Measurements from ENCODE around the gene PDLIM4.

The PDLIM4 gene, protein sequence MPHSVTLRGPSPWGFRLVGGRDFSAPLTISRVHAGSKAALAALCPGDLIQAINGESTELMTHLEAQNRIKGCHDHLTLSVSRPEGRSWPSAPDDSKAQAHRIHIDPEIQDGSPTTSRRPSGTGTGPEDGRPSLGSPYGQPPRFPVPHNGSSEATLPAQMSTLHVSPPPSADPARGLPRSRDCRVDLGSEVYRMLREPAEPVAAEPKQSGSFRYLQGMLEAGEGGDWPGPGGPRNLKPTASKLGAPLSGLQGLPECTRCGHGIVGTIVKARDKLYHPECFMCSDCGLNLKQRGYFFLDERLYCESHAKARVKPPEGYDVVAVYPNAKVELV

DNA sequence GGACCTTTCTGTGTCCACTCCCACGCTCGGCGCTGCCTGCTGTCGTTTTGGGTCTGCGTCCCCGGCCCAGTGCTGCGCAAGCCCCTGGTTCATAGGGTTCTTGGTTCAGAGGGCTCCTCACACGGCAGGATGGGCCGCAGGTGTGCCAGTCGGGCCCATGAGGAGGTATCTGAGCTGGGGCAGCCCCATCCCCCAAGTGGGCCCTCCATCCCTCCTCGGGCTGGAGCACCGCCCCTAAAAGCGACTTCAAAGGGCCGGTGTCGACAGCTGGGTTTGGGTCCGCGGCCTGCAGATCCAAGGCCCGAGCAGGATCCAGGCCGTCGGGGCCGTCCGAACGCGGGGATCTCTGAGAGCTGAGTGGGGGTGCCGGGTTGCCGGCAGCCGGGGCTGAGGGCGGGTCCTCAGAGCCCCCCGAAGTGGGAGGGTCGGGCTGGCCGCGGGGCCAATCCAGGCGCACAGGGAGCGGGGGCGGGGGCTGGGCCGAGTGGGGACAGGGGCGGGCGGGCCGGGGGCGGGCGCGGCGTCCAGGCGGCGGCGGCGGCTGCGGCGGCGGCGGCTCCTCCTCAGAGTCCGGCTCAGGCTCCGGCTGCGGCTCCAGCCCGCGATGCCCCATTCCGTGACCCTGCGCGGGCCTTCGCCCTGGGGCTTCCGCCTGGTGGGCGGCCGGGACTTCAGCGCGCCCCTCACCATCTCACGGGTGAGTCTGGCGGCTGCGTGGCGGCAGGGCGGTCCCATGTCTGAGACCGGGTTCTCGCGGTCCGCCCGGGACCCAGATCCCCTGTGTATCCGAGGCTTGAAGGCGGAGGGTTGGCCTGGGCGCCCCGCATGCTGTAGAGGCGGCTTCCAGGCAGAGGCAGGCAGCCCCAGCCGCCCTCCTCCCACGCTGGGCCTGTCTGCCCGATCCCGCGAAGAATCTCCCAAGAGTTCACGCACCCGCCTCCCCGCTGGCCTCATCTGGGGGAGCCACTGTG, at the start of gene PDLIM4:
Gene PDLIM4 (plus strand): TSS at position 566 of the 971 bp plus-strand sequence. CDS start 39 bp downstream, at position 605.
- DNase-seq, result no peak

DNA sequence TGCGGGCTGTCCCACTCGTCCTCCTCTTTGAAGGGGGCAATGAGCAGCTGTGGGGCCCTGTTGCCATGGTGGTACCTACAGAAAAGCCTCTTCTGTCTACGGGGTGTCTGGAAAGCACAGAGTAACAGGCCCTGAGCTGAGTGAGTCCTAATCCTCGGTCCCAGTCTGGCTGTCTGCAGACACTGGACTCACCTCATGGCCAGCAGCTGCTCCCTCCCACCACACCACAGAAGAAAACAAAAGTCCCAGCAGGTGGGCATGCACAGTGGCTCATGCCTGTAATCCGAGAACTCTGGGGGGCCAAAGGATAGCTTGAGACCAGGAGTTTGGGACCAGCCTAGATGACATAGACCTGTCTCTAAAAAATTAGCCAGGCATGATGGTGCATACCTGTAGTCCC, 49.7 kb upstream of the PDLIM4 start:
- no peak for DNase-seq

DNA sequence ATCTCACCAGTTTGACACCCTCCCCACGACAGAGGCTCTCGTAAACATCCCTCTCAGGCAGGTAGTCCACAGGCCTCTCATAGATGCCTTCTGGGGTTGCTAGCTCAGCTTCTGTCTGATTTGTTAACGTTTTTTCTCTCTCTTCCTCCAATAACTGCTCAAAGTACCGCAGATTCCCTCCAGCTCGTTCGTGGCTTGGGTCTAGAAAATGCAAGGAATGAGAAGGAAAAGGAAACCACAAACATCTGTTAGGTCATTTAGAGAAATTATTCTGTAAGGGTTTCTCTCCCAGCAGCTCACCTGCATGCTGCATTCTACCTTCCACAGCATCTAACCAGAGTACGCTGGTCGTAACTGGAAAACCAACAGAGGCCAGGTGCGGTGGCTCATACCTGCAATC, 48.4 kb upstream of the PDLIM4 start:
- peak; percentile 6 to 14 for DNase-seq

DNA sequence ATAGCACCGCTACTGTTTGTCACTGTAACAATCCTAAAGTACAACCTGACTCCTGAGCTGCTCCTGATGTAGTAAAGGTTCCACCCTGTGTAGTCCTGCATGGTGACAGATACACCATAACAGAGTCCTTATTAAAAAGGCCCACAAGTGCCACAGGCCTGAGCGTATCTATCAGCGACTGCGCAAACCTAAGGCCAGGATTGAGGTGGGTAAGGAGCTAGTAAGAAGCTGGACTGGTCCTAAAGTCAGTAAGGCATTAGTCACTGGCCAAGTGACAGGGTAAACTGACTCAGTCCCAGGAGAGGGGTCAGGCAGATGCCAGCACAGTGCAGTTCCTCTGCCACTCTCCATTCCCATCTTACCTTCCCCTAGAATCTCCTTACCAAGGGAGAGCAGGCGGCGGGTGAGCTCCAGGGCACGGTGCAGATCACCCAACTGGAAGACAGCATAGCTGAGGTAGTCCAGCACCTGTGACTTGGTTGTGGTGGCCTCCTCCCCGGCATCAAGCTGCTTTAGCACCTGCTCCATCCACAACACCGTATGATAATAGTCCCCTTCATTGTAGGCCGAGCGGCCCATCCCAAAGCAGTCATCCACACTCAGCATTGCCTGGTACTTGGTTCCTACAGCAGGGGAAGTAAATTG, 47.5 kb upstream of the PDLIM4 start:
- no peak for DNase-seq

DNA sequence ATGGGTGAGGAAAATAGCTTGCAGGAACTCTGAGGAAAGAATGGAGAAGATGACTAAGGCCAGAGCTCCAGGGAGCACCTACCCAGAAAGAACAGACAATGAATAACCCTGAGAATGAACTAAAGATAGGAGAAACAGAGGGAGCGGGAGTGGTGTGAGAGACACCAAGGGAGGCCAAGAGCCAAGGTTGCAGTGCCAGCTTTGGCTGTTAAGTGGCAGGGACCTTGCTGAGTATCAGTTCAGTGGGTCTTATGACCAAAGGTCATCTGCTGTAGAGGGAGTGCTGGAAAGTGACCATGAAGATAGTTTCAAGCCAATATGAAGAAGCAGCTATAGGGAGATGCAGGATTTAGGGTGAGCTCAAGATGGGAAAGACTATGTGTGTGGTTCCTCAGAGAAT, 46.6 kb upstream of the PDLIM4 start:
- DNase-seq, result no peak

DNA sequence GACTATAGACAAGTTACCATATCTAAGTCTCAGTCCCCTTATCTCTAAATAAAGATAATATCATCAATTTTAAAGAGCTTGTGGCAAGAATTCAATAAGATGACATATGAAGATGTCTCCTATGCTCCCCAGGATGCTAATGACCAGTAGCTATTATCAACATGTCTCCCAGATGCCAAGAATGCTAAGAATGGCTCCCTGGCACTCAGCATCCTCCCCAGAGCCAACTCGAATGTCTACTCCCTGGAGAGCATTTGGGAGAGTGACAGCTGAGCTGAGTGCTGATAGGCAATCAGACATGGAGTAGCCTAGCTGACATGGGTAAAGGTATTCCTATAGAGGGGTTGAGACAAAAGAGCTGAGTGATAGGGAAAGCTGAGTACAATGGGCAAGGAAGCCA, 45.7 kb upstream of the PDLIM4 start:
- no peak for DNase-seq

DNA sequence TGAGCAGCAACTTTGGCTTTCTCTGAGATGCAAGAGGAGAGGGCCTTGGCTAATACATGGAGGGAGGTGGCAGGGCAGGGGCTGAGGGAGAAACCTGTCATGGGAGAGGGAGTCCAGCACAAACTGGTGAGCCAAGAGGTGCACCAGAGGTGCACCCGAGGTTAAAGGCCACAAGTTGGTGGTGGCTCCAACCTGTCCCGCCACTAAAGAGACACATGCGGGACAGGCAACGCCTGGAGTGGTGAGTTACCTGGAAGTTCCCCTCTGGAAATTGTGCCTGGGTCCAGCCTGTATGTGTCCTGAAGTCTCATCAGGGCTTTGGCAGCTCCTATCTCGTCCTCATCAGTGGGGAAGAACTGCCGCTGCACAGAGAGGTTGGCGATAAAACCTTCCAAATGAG, 43.8 kb upstream of the PDLIM4 start:
- DNase-seq, result no peak

DNA sequence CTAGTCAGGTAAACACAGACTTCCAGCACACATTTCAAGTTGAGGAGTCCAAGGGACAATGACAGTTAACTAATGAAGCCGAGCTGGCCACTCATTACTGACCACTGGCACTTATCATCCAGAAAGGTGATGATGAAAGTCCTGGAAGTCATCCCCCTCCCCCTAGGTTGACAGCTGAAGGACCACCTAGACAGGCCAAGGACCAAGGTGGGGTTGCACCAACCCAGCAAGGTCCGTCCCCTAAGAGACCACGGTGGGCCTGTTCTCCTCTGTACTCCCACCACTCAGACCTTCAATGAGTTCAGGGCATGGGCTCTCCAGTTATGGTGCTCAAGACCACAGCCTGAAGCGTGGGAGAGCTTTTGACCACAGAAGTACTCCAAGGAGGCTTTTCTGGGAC, 43.0 kb upstream of the PDLIM4 start:
- DNase-seq, result no peak

DNA sequence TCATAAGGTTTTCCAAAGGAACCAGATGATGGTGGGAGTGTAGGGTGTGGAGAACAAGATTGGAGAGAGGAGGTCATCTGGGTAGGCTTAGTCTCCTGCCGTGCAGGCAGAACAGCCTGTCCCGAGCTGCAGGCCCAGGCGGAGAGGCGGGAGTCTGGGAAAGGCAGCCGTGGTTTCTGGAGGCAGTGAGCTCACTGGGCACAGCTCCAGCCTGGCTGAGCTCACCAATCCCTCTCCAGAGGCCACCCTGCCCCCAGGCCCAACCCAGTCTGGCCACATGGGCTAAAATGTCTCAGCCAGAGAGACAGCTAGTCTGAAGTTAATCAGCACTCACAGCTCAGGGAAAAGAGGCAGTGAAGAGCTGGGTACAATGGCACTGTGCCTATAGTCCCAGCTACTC, 42.2 kb upstream of the PDLIM4 start:
- DNase-seq, result no peak

DNA sequence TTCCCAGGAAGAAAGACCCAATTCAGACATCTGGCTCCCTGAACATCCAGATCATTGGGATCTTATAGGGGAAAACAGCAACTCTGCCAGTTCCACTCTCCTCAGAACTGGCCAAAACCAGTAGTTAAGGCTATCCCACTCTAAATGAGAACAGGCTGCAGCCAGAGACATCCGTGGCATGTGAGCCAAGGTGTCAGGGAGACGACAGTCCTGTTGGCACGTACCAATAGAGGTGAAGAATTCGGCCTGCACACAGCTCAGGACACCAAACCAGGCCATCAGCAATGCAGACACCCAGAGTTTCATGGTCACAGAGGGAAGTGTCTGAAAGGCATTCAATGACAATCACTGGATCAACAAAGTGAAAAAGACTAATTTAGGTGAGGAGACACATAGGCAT, 39.2 kb upstream of the PDLIM4 start:
- DNase-seq, result no peak

DNA sequence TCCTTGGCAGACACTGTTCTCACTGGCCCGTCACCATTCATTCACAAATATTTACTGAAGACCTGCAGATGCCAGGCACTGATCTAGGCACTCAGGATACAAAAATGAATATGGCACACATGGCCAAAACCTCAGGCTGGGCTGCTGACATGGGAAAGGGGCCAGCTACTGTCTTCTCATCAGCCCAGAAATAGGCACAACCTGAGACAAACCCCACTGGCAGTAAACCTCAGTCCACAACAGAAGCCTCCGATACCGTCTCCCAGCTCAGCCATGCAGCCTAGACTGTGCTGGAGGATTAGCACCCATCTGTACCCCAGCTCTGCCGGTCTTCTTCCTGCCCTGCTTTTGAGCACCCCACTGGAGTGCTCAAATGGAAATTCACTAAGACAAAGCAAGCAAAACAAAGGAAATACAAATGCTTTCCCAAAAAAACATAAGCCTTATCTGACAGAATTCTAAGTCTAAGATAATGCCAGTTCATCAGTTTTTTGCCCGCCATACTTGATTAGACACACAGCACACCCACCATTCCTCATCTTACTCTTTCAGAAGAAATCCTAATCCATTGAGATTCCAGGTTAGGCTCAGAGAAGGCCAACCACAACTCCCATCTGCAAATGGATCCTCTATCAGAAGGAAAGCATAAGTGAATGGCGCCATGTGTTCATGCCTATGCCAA, 38.1 kb upstream of the PDLIM4 start:
- DNase-seq, result no peak

DNA sequence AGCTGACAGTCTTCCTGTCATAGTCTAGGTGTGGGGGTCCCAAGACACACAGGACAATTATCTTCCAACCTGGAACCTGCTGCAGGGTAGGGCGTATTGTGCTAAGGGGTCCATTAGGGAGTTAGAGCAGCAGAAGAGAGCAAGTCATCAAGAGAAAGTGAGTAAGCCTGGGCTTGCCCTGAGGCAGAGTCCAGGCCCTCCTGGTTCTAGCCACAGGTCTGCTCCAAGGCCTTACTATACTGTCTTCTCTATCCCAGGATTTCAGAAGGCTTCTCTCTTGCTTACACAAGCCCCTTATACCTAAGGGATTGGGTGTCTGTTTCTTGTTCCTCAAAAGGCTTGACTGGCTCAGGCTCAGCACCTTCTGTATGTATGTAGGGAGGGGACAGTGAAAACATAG, 37.5 kb upstream of the PDLIM4 start:
- DNase-seq, result no peak

DNA sequence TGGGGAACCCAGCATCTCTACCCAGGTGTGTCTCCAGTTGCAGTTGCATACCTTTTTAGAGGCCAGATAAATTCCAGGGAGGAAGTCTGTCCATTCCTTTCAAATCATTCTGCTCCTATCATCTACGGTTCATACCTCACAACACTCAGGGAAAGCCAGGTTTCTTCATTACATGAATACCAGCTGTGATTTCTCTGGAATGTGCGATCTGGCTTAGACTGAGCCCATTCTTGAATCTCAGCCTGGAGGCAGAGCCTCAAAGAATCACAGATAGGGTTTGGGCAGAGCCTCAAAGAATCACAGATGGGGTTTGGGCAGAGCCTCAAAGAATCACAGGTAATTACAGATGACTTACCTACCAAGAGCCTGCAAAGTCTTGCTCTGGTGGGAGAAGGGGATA, 37.0 kb upstream of the PDLIM4 start:
- DNase-seq, result no peak

DNA sequence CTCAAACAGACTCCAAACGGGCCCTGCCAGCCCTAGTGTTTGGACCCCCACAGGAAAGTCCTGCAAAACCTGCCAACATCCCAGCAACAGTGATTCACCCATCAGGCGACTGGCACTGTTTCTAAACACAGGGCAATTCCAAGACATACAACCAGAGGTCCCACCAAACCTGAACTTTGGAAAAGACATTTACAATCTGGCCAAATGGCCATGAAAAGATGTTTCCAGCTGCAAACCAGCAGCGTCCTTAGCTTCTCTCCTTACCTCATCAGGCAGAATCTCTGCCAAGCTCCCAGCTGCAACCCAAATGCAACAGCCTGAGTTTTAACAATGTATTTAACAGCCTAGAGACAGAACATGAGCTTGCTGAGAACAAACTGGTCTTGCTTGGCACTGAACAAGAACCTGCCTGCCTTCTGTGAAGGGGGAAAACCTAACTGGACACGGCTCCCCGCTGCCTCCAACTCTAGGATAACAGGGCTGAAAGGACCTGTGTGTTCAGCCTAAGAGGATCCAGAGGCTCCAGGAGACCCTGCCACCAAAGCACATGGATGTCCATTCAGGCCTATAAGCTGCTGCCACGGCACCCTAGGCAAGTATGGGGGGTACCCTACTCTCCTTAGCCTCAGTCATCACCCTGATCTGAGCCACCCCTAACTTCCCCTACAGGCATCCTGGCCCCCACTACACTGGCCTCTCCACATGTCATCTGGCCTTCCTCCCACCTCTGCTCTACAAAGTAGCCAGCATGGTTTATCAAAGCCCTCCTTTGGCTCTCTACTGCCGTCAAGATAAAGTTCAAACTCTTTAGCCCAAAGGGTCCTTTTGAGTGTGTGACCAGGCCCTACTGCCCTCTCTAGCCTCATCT, 35.5 kb upstream of the PDLIM4 start:
- no peak for DNase-seq

DNA sequence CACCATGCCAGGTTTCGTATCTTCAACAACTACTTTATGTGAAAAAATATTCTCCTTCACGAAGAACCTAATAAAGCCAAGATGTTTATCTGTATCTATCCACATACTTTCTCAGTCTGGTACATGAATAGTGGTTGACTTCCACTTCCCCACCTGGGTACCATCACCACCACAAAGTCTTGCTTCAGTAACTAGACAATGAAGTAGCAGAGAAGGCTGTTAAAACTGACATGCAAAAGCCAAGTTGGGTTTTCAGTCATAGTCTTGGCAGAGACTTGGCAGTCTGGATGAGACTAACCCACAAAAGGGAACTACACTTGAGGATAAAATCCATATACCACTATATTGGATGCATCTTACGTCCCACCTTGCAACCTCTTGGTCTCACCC, 34.9 kb upstream of the PDLIM4 start:
- DNase-seq, result no peak

DNA sequence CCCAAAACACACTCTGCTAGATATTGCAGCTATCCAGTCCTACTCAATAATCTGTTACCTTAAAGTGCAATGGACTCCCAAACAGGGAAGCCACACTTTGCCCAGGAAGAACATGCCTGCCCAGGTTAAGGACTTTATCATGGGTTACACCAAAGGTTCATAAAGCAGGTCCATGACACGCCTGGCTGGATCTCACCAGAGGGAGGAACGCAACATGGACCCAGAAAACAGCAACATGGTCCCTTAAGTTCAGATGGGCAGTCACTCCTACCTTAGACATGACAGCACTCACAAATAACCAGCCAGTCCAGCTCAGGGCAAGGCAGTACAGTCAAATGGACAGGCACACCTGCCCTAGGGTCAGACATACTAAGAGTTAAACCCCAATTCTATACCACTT, 33.6 kb upstream of the PDLIM4 start:
- DNase-seq, result no peak

DNA sequence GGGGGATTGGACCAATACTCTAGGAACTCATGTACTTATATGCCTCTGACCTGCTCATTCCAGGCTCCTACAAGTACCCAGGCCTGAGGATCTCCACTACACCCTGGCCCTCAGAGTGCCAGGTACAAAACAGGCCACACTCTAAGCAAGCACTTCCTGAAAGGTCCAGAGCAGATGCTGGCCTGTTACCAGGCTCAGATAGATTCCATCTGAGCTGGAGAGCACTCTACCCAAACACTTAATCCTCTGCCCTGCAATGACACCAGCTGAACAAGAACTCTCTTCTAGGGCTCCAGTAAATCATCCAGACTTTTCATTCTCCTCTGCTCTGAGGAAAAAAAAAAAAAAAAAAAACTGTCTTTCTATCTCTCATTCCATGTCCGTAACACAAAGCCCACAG, 32.8 kb upstream of the PDLIM4 start:
- no peak for DNase-seq

DNA sequence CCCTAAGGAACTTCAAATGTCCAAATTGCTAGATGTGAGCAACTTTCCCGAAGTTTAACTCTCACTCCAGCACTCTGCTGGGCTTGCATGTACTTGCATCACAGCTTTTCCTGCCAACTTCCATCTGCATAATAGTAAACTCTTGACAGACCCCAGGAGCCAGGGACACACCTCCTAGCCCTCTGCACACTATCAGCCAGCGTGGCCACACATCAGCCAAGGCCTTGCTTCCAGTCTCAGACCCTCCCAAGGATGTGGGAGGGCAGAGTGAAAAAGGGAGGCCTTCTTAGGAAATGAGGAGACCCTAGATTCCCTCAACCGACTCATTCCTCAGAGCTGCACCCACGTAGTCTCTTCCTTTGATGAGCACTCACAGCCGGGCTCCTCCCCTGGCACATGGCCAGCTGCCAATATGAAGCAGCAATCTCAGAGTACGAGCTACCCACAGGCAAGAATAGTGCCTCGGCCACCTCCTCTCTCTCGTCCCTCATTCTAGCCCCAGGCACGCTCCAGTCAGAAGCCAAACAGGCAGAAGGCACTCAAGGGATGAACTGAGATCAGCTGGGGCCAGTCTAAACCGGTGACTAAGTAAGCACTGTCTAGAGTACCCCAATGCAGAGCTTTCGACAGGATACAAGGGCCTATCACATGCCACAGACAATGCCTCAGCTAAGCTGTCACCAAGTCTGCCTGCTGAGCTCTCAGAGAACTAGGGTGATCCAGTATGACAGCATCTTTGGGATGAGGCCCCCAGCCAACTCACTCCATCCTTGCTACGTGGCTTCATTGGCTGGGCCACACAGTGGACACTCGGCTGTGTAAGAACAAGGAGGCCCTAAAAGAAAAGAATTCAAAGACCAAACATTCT, 32.1 kb upstream of the PDLIM4 start:
- no peak for DNase-seq

DNA sequence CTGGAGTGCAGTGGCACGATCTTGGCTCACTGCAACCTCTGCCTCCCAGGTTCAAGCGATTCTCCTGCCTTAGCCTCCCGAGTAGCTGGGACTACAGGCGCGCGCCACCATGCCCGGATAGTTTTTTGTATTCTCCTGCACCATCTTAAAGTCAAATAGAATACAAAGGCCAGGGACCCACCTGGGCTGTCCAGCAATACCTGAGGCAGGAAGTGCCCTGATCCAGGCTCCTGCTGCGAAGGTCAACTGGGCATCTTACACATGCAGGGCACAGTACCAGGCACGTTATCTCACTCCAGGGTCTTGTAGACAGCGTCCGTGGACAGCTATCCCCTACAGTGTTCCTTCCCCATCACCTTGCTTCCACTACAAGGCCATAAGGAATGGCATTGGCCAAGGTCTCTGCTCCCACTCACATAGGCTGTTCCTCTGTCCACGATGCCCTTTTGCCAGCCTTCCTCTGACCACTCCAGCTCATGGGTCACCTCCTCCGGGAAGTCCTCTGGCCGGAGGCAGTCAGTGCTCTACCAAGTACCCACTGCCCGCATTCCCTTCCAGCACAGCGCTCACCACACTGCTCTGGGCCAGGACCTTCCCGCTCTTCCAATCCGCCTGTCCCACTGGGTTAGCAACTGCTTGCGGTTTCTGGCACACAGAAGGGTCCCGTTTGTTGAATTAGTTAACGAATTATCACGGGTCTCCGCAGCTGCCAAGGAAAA, 30.8 kb upstream of the PDLIM4 start:
- no peak for DNase-seq

DNA sequence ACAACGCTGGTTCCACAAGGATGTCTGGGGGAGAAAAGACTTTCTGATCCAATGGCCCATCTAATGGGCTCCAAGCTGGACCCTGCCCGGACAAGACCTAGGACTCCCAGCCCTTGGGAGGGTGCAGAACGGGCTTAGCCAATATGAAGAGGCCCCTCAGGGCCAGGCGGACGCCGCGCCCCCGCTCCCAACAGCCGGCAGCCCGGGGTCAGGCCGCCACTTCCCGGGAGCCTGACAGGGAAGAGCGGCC, 30.3 kb upstream of the PDLIM4 start:
- no peak for DNase-seq

Data from Kasumi-1 (cell line).